ENCODE data around the gene ZNF800. TPM values are rescaled to one million over a fixed set of nuclear protein-coding genes. Genes with fewer than 3 reads are reported as not detected.

Gene ZNF800
- total and polyA plus RNA-seq, 2 of the 8 experiments (the other 6 are each of a cell fraction or from before 2014, with no cell fraction given), result 1.0 to 6.5 TPM

GRCh38 chr7:127392566-127393367, at the start of gene ZNF800 (continued):
- TF ChIP-seq E2F6 (IDR thresholded peaks at IDR 0.05), result peak; percentile 99; the same call in 1 of the 2 replicates
- TF ChIP-seq HDAC6 (IDR thresholded peaks at IDR 0.05; ENCODE audit: low read depth, low read length), result no peak
- no peak for TF ChIP-seq CEBPB (IDR thresholded peaks at IDR 0.05; ENCODE audit: low read depth, low read length)
- TF ChIP-seq NANOG (IDR thresholded peaks at IDR 0.05; ENCODE audit: insufficient read depth, low read depth, low read length, poor library complexity, severe bottlenecking), result no peak
- no peak for TF ChIP-seq SAP30 (IDR thresholded peaks at IDR 0.05; ENCODE audit: insufficient read depth, insufficient replicate concordance, low read length)
- TF ChIP-seq EZH2 (IDR thresholded peaks at IDR 0.05; ENCODE audit: low read depth, low read length, severe bottlenecking), result peak; percentile 50
- TF ChIP-seq HDAC2 (IDR thresholded peaks at IDR 0.05; ENCODE audit: borderline replicate concordance in 1 of 2, low read depth in 2 of 2, low read length in 2 of 2), result no peak
- no peak for TF ChIP-seq KDM5A (IDR thresholded peaks at IDR 0.05; ENCODE audit: low read length)
- TF ChIP-seq CBX8 (IDR thresholded peaks at IDR 0.05; ENCODE audit: borderline replicate concordance, low read depth, low read length), result no peak
